Smooth muscle cell (in vitro differentiated cells): ENCODE measurements around the gene PAX5. TPM values are rescaled to one million over a fixed set of nuclear protein-coding genes. Genes with fewer than 3 reads are reported as not detected.

ENCODE experiments used
- DNase-seq: peaks from one replicate; lab custom pipeline; 2025; ENCODE audit not compliant: unreplicated experiment; lab: John Stamatoyannopoulos, UW
- H2AFZ ChIP-seq: fragments of 200-600 bp; sonication (generic); 2 replicates; pipeline ENCODE4 v1.6.0; 2016; ENCODE audit warnings: antibody characterized with exemption, low read depth, mild to moderate bottlenecking
- H3F3A ChIP-seq: fragments of 200-600 bp; sonication (generic); 2 replicates; pipeline ENCODE4 v1.6.0; 2017; ENCODE audit warnings: antibody characterized with exemption, low read depth
- H3K27ac ChIP-seq: fragments of 200-600 bp; sonication (generic); 2 replicates; pipeline ENCODE4 v1.5.1; 2016; ENCODE audit warnings: low read depth, mild to moderate bottlenecking
- H3K27me3 ChIP-seq: fragments of 200-600 bp; sonication (generic); 2 replicates; pipeline ENCODE4 v1.6.1; 2016; ENCODE audit warnings: low read depth, mild to moderate bottlenecking
- H3K36me3 ChIP-seq: fragments of 200-600 bp; sonication (generic); 2 replicates; pipeline ENCODE4 v1.5.1; 2016; ENCODE audit warnings: low read depth
- H3K4me1 ChIP-seq: fragments of 200-600 bp; sonication (generic); 2 replicates; pipeline ENCODE4 v1.5.1; 2016; ENCODE audit warnings: low read depth
- H3K4me2 ChIP-seq: fragments of 200-600 bp; sonication (generic); 2 replicates; pipeline ENCODE4 v1.6.0; 2016; ENCODE audit warnings: mild to moderate bottlenecking
- H3K4me3 ChIP-seq: fragments of 200-600 bp; sonication (generic); 2 replicates; pipeline ENCODE4 v1.5.1; 2016; ENCODE audit warnings: mild to moderate bottlenecking
- H3K79me2 ChIP-seq: fragments of 200-600 bp; sonication (generic); 2 replicates; pipeline ENCODE4 v1.6.0; 2016; ENCODE audit warnings: low read depth, mild to moderate bottlenecking
- H3K9ac ChIP-seq: fragments of 200-600 bp; sonication (generic); 2 replicates; pipeline ENCODE4 v1.6.0; 2016; ENCODE audit warnings: low read depth
- H3K9me3 ChIP-seq: fragments of 200-600 bp; sonication (generic); replicated peaks from 2 replicates; pipeline ENCODE4 v1.5.1; 2016; ENCODE audit warnings: low read depth
- H4K20me1 ChIP-seq: fragments of 200-600 bp; sonication (generic); 2 replicates; pipeline ENCODE4 v1.6.0; 2016; ENCODE audit warnings: low read depth
- CTCF ChIP-seq: fragments of 200-600 bp; sonication (generic); IDR thresholded peaks from 2 replicates; pipeline ENCODE4 v1.5.1; 2017; ENCODE audit warnings: borderline replicate concordance, mild to moderate bottlenecking, antibody characterized with exemption; ENCODE audit not compliant: insufficient read depth, poor library complexity, severe bottlenecking
- WGBS: methylation state at CpG from one replicate; pipeline ENCODE4 v1.1.7; 2016; ENCODE audit warnings: low lambda C conversion rate; 5-methylcytosine and 5-hydroxymethylcytosine counted together
- polyA plus RNA-seq: library from polyadenylated mRNA; unstranded; fragments of >200 nt; fragmentation: Nextera tagmentation; extraction: Ambion mirVana; gene quantifications from 2 replicates; pipeline ENCODE4 v1.2.1, GENCODE V29; 2016
- total RNA-seq: library from RNA; depleted of rRNA; stranded (reverse); fragments of >200 nt; gene quantifications from 2 replicates; pipeline ENCODE4 v1.2.3, GENCODE V29; 2014

Gene PAX5
- total and polyA plus RNA-seq, 2 experiments from 2014 or later = 0.09 TPM; not detected in 1

- H3K4me2 ChIP-seq = no peak overlapping the region
- H3F3A ChIP-seq = no peaks in the 10 kb centered on the region
- 77% methylated on average over 6 of the region's 6 CpGs for WGBS
- no peak overlapping the region for H3K4me3 ChIP-seq
- H2AFZ ChIP-seq = no peak overlapping the region
- H3K4me1 ChIP-seq = no peaks in the 10 kb centered on the region
- H3K9ac ChIP-seq = no peak overlapping the region
- H3K27ac ChIP-seq = no peak overlapping the region
- H3K9me3 ChIP-seq = no peaks in the 10 kb centered on the region
- H3K79me2 ChIP-seq = no peaks in the 10 kb centered on the region
- TF ChIP-seq CTCF = no peak
- H3K36me3 ChIP-seq = no peaks in the 10 kb centered on the region
- no peaks in the 10 kb centered on the region for H4K20me1 ChIP-seq
- H3K27me3 ChIP-seq = peaks cover 89% of the 10 kb centered on the region
- DNase-seq = no peak
Measured at GRCh38 chr9:36889844-36890243, 144.2 kb downstream of the PAX5 start.

- no peaks in the 10 kb centered on the region for H3K79me2 ChIP-seq
- DNase-seq = no peak
- H3K36me3 ChIP-seq = no peaks in the 10 kb centered on the region
- no peaks in the 10 kb centered on the region for H3K9me3 ChIP-seq
- H3K4me2 ChIP-seq = no peak overlapping the region
- peaks cover 89% of the 10 kb centered on the region for H3K27me3 ChIP-seq
- WGBS = 73% methylated on average over 7 of the region's 7 CpGs
- no peak overlapping the region for H2AFZ ChIP-seq
- no peaks in the 10 kb centered on the region for H4K20me1 ChIP-seq
- H3K27ac ChIP-seq = no peak overlapping the region
- no peak overlapping the region for H3K9ac ChIP-seq
- H3K4me3 ChIP-seq = no peak overlapping the region
- no peaks in the 10 kb centered on the region for H3K4me1 ChIP-seq
- TF ChIP-seq CTCF = no peak
- no peaks in the 10 kb centered on the region for H3F3A ChIP-seq
Measured at GRCh38 chr9:36888551-36888950, 145.5 kb downstream of the PAX5 start.

- Histone ChIP-seq H3K9me3 (no peaks in the 10 kb centered on the region), H3F3A (no peaks in the 10 kb centered on the region), H3K4me1 (no peaks in the 10 kb centered on the region), H3K4me2 (no peak overlapping the region), H4K20me1 (no peaks in the 10 kb centered on the region), H2AFZ (no peak overlapping the region), H3K27me3 (peaks cover 69% of the 10 kb centered on the region), H3K36me3 (no peaks in the 10 kb centered on the region), H3K4me3 (no peak overlapping the region), H3K27ac (no peak overlapping the region), H3K79me2 (no peaks in the 10 kb centered on the region), H3K9ac (no peak overlapping the region)
- no peak for DNase-seq
- WGBS = 87% methylated on average over 6 of the region's 6 CpGs
- TF ChIP-seq CTCF = no peak
Measured at GRCh38 chr9:36884721-36885120, 149.3 kb downstream of the PAX5 start.

GRCh38 chr9:36882594-36882993 lies 151.5 kb downstream of the PAX5 start:
- no peak overlapping the region for H3K4me2 ChIP-seq
- H3K79me2 ChIP-seq = no peaks in the 10 kb centered on the region
- DNase-seq = no peak
- H3K9ac ChIP-seq = no peak overlapping the region
- no peaks in the 10 kb centered on the region for H3F3A ChIP-seq
- H4K20me1 ChIP-seq = no peaks in the 10 kb centered on the region
- H3K9me3 ChIP-seq = no peaks in the 10 kb centered on the region
- no peak for TF ChIP-seq CTCF
- no peak overlapping the region for H2AFZ ChIP-seq
- H3K4me3 ChIP-seq = no peak overlapping the region
- WGBS = 94% methylated on average over 3 of the region's 3 CpGs
- H3K36me3 ChIP-seq = no peaks in the 10 kb centered on the region
- no peak overlapping the region for H3K27ac ChIP-seq
- no peaks in the 10 kb centered on the region for H3K4me1 ChIP-seq
- peaks cover 57% of the 10 kb centered on the region for H3K27me3 ChIP-seq
